HCT116 (cell line): ENCODE measurements around the gene TMC6. TPM values are rescaled to one million over a fixed set of nuclear protein-coding genes. Genes with fewer than 3 reads are reported as not detected.

Experiments used
- ATAC-seq: fragments of 200-7000 bp; cut with Tn5 transposase; 2 replicates; pipeline ENCODE4 v1.9.1; 2020; ENCODE audit warnings: mild to moderate bottlenecking, moderate library complexity
- BruUV-seq: library from RNA; stranded (reverse); fragments of 400-500 nt; replicated peaks from 2 replicates; lab custom pipeline; 2021; lab: Mats Ljungman, UMichigan
- CTCF ChIA-PET: fragments of 300-600 bp; sonication (Branson Sonifier 250); formaldehyde crosslinking; loops from one replicate; lab custom pipeline; 2021; ENCODE audit warnings: antibody characterized with exemption; lab: Charles Lee
- POLR2A ChIA-PET: fragments of 300-600, 350-600 bp; sonication (Branson Sonifier 250); formaldehyde crosslinking; loops from one replicate; lab custom pipeline; 2021; ENCODE audit warnings: antibody characterized with exemption; lab: Charles Lee
- RAD21 ChIA-PET, 2 experiments: fragments of 300-600 bp; sonication (Branson Sonifier 250); formaldehyde crosslinking; loops; one replicate each; lab custom pipeline; 2023; ENCODE audit warnings: low total read pairs in 2 of 2; ENCODE audit not compliant: uncharacterized antibody in 2 of 2, unreplicated experiment in 2 of 2, low non-redundant PET in 1 of 2; lab: Charles Lee
- DNase-seq: peaks from one replicate; pipeline ENCODE4 v3.0.0-alpha.2; 2010; ENCODE audit warnings: low read depth, low spot score
- H2AFZ ChIP-seq: fragments of 200-600 bp; shearing (Covaris generic), sonication (generic); 2 replicates; pipeline ENCODE4 v1.6.1; 2017; ENCODE audit warnings: low read depth, mixed run types, mixed read lengths, antibody characterized with exemption, low read length; ENCODE audit not compliant: poor library complexity, severe bottlenecking
- H3K27ac ChIP-seq: 2 replicates; pipeline ENCODE4 v1.5.1; 2012; ENCODE audit warnings: low read depth, low read length
- H3K27me3 ChIP-seq: fragments of 200-600 bp; sonication (generic); 2 replicates; pipeline ENCODE4 v1.6.1; 2016; ENCODE audit warnings: mixed run types, low read length, mixed read lengths; ENCODE audit not compliant: insufficient read depth
- H3K36me3 ChIP-seq, 2 experiments: fragments of 200-500 bp in 1 of 2; fragments of 200-600 bp in 1 of 2; sonication (Bioruptor generic) in 1 of 2; sonication (generic) in 1 of 2; 2 replicates each; pipeline versions ENCODE4 v1.5.1 to v1.6.1; 2014 to 2016; ENCODE audit warnings: low read length in 2 of 2, inconsistent platforms in 1 of 2, mixed read lengths in 1 of 2, mixed run types in 1 of 2; ENCODE audit not compliant: insufficient read depth in 2 of 2, control insufficient read depth in 1 of 2
- H3K4me1 ChIP-seq, 2 experiments: fragments of 200-600 bp in 1 of 2; sonication (generic) in 1 of 2; 2 replicates each; pipeline versions ENCODE4 v1.5.1 to v1.6.1; 2012 to 2017; ENCODE audit warnings: low read length in 2 of 2, inconsistent platforms in 1 of 2, mild to moderate bottlenecking in 1 of 2, mixed read lengths in 1 of 2, mixed run types in 1 of 2, moderate library complexity in 1 of 2; ENCODE audit not compliant: insufficient read depth in 2 of 2, control insufficient read depth in 1 of 2
- H3K4me2 ChIP-seq: fragments of 200-600 bp; sonication (generic); 2 replicates; pipeline ENCODE4 v1.6.1; 2017; ENCODE audit warnings: mixed run types, low read length, mixed read lengths
- H3K4me3 ChIP-seq, 2 experiments: fragments of 200-600 bp in 1 of 2; sonication (generic) in 1 of 2; replicated peaks in 1 of 2; 2 replicates each; pipeline ENCODE4 v1.5.1; 2011 to 2016; ENCODE audit warnings: low read length in 2 of 2, control low read depth in 1 of 2, low read depth in 1 of 2, mild to moderate bottlenecking in 1 of 2, mixed read lengths in 1 of 2, mixed run types in 1 of 2
- H3K79me2 ChIP-seq: fragments of 200-600 bp; sonication (generic); 2 replicates; pipeline ENCODE4 v1.6.1; 2017; ENCODE audit warnings: mild to moderate bottlenecking, mixed run types, low read length, moderate library complexity, mixed read lengths; ENCODE audit not compliant: insufficient read depth
- H3K9ac ChIP-seq: fragments of 200-600 bp; sonication (generic); 2 replicates; pipeline ENCODE4 v1.6.1; 2016; ENCODE audit warnings: low read length, mixed read lengths
- H3K9me2 ChIP-seq: fragments of 200-600 bp; sonication (generic), shearing (Covaris generic); 2 replicates; pipeline ENCODE4 v1.6.1; 2017; ENCODE audit warnings: mixed run types, mild to moderate bottlenecking, moderate library complexity; ENCODE audit not compliant: insufficient read depth
- H3K9me3 ChIP-seq, 2 experiments: fragments of 200-500 bp in 1 of 2; fragments of 200-600 bp in 1 of 2; sonication (Bioruptor generic) in 1 of 2; sonication (generic) in 1 of 2; 2 replicates each; pipeline ENCODE4 v1.6.1; 2014 to 2017; ENCODE audit warnings: low read length in 2 of 2, mixed read lengths in 2 of 2, inconsistent platforms in 1 of 2, low read depth in 1 of 2, mild to moderate bottlenecking in 1 of 2, mixed run types in 1 of 2, moderate library complexity in 1 of 2; ENCODE audit not compliant: control insufficient read depth in 1 of 2, insufficient read depth in 1 of 2
- H4K20me1 ChIP-seq: fragments of 200-600 bp; sonication (generic), shearing (Covaris generic); 2 replicates; pipeline ENCODE4 v1.6.1; 2017; ENCODE audit warnings: mixed run types, mild to moderate bottlenecking, moderate library complexity; ENCODE audit not compliant: insufficient read depth
- JUND ChIP-seq: IDR thresholded peaks from 2 replicates; pipeline ENCODE4 v1.6.1; 2012
- SRF ChIP-seq: IDR thresholded peaks from 2 replicates; pipeline ENCODE4 v1.6.1; 2012; ENCODE audit warnings: low read depth
- YY1 ChIP-seq: IDR thresholded peaks from 2 replicates; pipeline ENCODE4 v1.6.1; 2011; ENCODE audit warnings: low read length, low read depth, moderate library complexity, mild to moderate bottlenecking; ENCODE audit not compliant: insufficient replicate concordance; ENCODE audit errors: extremely low read depth
- ZFX ChIP-seq: fragments of 450-650 bp; IDR thresholded peaks from 2 replicates; pipeline ENCODE4 v1.6.1; 2017
- intact Hi-C: fragments of 100-400 bp; cut with micrococcal nuclease; formaldehyde crosslinking; loops from 2 replicates; pipeline ENCODE4 v1.10.0; 2022
- total RNA-seq: library from RNA; stranded (reverse); gene quantifications from one replicate; pipeline ENCODE4 v1.2.1, GENCODE V29; 2021; ENCODE audit not compliant: unreplicated experiment
- TF ChIP-seq, protein P1 (sequence below), 3 experiments: fragments of 200-600 bp in 1 of 3; sonication (generic) in 1 of 3; IDR thresholded peaks in 2 of 3; conservative IDR thresholded peaks in 1 of 3; 2 replicates each; pipeline ENCODE4 v1.5.1; 2012 to 2017; ENCODE audit warnings: low read depth in 2 of 3, low read length in 2 of 3, antibody characterized with exemption in 1 of 3, borderline replicate concordance in 1 of 3, control low read depth in 1 of 3, mild to moderate bottlenecking in 1 of 3, mixed read lengths in 1 of 3, mixed run types in 1 of 3, moderate library complexity in 1 of 3; ENCODE audit not compliant: insufficient read depth in 1 of 3
- TF ChIP-seq, protein P2 (sequence below): IDR thresholded peaks from 2 replicates; pipeline ENCODE4 v1.6.1; 2012
- TF ChIP-seq, protein P3 (sequence below): IDR thresholded peaks from 2 replicates; pipeline ENCODE4 v1.6.1; 2012; ENCODE audit warnings: low read depth

The TMC6 gene
- total RNA-seq, 1 experiment from 2014 or later, result 142 TPM

DNA sequence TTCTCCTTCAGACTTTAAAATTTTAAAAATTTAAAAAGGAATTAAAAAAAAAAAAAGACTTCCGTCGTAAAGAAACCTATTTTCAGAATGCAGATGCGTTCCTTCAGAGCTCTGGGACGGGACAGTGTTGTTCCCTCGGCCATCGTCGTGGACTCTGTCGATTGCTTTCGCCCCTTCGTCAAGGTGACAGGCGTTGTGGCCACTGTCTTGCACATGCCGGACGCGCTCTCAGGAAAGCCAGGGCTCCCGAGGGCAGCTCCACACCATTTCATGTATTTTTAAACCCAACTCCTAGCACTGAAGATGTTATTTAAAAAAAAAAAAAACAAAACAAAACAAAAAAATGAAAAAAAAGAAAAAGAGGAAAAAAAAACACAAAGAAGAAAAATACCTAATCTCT lies 22.3 kb downstream of the TMC6 start:
- DNase-seq (no peak), ATAC-seq (no peak)
- Histone ChIP-seq H3K79me2 (no peaks in the 10 kb centered on the region), H3K36me3 (peaks cover 0 to 7% of the 10 kb centered on the region in 2 experiments; a peak in 1 of 4 replicates), H2AFZ (no peak overlapping the region), H3K4me2 (no peak overlapping the region), H3K9me2 (no peaks in the 10 kb centered on the region), H4K20me1 (no peaks in the 10 kb centered on the region), H3K9me3 (no peaks in the 10 kb centered on the region; a peak in 1 of 4 replicates), H3K4me1 (no peaks in the 10 kb centered on the region), H3K9ac (no peak overlapping the region), H3K27ac (no peak overlapping the region), H3K4me3 (no peak overlapping the region), H3K27me3 (no peaks in the 10 kb centered on the region)
- ChIA-PET RAD21 (no interaction called here), POLR2A (interaction anchor here (0.7 to 1.4 kb wide), 2 partner anchors 13 to 81 kb away, joined by 3 read pairs; partner anchors contain the start of genes AFMID and TK1), CTCF (interaction anchor here (0.6 to 2.7 kb wide), 3 partner anchors 21 to 87 kb away, joined by 3 to 12 read pairs (median 3); no protein-coding TSS in a partner anchor)
- TF ChIP-seq, protein P1, sequence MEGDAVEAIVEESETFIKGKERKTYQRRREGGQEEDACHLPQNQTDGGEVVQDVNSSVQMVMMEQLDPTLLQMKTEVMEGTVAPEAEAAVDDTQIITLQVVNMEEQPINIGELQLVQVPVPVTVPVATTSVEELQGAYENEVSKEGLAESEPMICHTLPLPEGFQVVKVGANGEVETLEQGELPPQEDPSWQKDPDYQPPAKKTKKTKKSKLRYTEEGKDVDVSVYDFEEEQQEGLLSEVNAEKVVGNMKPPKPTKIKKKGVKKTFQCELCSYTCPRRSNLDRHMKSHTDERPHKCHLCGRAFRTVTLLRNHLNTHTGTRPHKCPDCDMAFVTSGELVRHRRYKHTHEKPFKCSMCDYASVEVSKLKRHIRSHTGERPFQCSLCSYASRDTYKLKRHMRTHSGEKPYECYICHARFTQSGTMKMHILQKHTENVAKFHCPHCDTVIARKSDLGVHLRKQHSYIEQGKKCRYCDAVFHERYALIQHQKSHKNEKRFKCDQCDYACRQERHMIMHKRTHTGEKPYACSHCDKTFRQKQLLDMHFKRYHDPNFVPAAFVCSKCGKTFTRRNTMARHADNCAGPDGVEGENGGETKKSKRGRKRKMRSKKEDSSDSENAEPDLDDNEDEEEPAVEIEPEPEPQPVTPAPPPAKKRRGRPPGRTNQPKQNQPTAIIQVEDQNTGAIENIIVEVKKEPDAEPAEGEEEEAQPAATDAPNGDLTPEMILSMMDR (IDR thresholded peaks at IDR 0.05 in 2 of 3, conservative IDR thresholded peaks at IDR 0.05 in 1 of 3; ENCODE audit: borderline replicate concordance in 1 of 3, insufficient read depth in 1 of 3, low read depth in 2 of 3, low read length in 2 of 3), result no peak
- TF ChIP-seq SRF (no peak), ZFX (no peak)
- intact Hi-C loops, result no loop called here
- no TSS peak for BruUV-seq

DNA sequence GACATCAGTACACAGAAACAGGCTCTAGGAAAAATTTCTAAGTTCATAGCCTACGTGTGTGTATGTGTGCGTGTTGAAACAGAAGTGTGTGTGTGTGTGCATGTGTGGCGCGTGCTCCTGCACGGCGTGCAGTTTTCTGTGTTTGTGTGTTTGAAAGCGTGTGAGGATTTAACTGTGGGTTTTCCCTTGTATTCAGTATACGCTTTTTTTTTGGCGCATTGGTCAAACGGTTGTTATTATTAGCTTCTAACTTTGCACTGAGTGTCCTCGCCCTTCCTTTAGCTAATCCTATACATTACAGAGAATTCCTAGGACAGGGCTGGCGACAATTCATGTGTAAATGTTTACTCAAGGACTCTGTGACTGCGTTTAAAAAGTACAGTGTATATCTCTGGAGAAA lies 23.0 kb downstream of the TMC6 start:
- intact Hi-C loops, result no loop called here
- H3K4me1 ChIP-seq, result no peaks in the 10 kb centered on the region
- H3K27ac ChIP-seq, result no peak overlapping the region
- TF ChIP-seq ZFX, result 0 out of 2 replicates have a peak, but pooled peaks have one; percentile 12
- TF ChIP-seq, protein P2, sequence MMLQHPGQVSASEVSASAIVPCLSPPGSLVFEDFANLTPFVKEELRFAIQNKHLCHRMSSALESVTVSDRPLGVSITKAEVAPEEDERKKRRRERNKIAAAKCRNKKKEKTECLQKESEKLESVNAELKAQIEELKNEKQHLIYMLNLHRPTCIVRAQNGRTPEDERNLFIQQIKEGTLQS, result no peak
- TF ChIP-seq JUND, result no peak
- no peak for TF ChIP-seq YY1
- TF ChIP-seq, protein P3, sequence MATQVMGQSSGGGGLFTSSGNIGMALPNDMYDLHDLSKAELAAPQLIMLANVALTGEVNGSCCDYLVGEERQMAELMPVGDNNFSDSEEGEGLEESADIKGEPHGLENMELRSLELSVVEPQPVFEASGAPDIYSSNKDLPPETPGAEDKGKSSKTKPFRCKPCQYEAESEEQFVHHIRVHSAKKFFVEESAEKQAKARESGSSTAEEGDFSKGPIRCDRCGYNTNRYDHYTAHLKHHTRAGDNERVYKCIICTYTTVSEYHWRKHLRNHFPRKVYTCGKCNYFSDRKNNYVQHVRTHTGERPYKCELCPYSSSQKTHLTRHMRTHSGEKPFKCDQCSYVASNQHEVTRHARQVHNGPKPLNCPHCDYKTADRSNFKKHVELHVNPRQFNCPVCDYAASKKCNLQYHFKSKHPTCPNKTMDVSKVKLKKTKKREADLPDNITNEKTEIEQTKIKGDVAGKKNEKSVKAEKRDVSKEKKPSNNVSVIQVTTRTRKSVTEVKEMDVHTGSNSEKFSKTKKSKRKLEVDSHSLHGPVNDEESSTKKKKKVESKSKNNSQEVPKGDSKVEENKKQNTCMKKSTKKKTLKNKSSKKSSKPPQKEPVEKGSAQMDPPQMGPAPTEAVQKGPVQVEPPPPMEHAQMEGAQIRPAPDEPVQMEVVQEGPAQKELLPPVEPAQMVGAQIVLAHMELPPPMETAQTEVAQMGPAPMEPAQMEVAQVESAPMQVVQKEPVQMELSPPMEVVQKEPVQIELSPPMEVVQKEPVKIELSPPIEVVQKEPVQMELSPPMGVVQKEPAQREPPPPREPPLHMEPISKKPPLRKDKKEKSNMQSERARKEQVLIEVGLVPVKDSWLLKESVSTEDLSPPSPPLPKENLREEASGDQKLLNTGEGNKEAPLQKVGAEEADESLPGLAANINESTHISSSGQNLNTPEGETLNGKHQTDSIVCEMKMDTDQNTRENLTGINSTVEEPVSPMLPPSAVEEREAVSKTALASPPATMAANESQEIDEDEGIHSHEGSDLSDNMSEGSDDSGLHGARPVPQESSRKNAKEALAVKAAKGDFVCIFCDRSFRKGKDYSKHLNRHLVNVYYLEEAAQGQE, result no peak
- ATAC-seq (no peak), DNase-seq (no peak)
- no peak overlapping the region for H3K4me3 ChIP-seq
- no peaks in the 10 kb centered on the region for H4K20me1 ChIP-seq
- H3K36me3 ChIP-seq, result peaks cover 0 to 7% of the 10 kb centered on the region in 2 experiments; a peak in 1 of 4 replicates
- no peaks in the 10 kb centered on the region for H3K9me2 ChIP-seq
- no peaks in the 10 kb centered on the region for H3K79me2 ChIP-seq
- H3K27me3 ChIP-seq, result no peaks in the 10 kb centered on the region
- no peak overlapping the region for H2AFZ ChIP-seq
- no peak overlapping the region for H3K4me2 ChIP-seq
- H3K9ac ChIP-seq, result no peak overlapping the region
- RAD21 ChIA-PET, result no interaction called here
- H3K9me3 ChIP-seq, result no peaks in the 10 kb centered on the region; a peak in 1 of 4 replicates
- POLR2A ChIA-PET, result interaction anchor here (0.7 to 1.4 kb wide), 2 partner anchors 12 to 82 kb away, joined by 3 read pairs; partner anchors contain the start of genes AFMID and TK1
- TSS peak; percentile 16 for BruUV-seq
- CTCF ChIA-PET, result interaction anchor here (1.0 to 2.7 kb wide), 2 partner anchors 20 to 86 kb away, joined by 3 to 12 read pairs; no protein-coding TSS in a partner anchor
